ENCODE results near the gene ELANE.
"Not testable (repeated sequence)": the region's sequence is repeated elsewhere in the genome, so short reads cannot be mapped to it uniquely, and the experiment has no call there.

The ELANE gene

GRCh38 chr19:881385-882071, 29.4 kb downstream of the ELANE start:
- Mint-ChIP-seq H3K27me3 (no peaks in the 10 kb centered on the region), H3K27ac (no peak overlapping the region), H3K36me3 (peaks cover 8% of the 10 kb centered on the region), H3K4me1 (peaks cover 5% of the 10 kb centered on the region), H3K4me3 (no peak overlapping the region), H3K9me3 (no peaks in the 10 kb centered on the region)
- ATAC-seq (ENCODE audit: low read depth) (no peak), DNase-seq (ENCODE audit: low spot score in 2 of 2) (no peak)

GRCh38 chr19:882871-883497, 30.9 kb downstream of the ELANE start:
- Mint-ChIP-seq H3K36me3 (peaks cover 8% of the 10 kb centered on the region), H3K4me3 (no peak overlapping the region), H3K4me1 (peaks cover 5% of the 10 kb centered on the region), H3K27ac (no peak overlapping the region), H3K27me3 (no peaks in the 10 kb centered on the region), H3K9me3 (no peaks in the 10 kb centered on the region)
- ATAC-seq (ENCODE audit: low read depth) = no peak
- DNase-seq (ENCODE audit: low spot score in 2 of 2) = no peak

GRCh38 chr19:883661-884211, 31.6 kb downstream of the ELANE start:
- peaks cover 8% of the 10 kb centered on the region for H3K36me3 Mint-ChIP-seq
- no peak for DNase-seq (ENCODE audit: low spot score in 2 of 2)
- H3K4me3 Mint-ChIP-seq = no peak overlapping the region
- H3K4me1 Mint-ChIP-seq = peaks cover 5% of the 10 kb centered on the region
- H3K9me3 Mint-ChIP-seq = no peaks in the 10 kb centered on the region
- no peak overlapping the region for H3K27ac Mint-ChIP-seq
- no peak for ATAC-seq (ENCODE audit: low read depth)
- H3K27me3 Mint-ChIP-seq = no peaks in the 10 kb centered on the region

- Mint-ChIP-seq H3K9me3 (no peaks in the 10 kb centered on the region), H3K36me3 (peaks cover 2% of the 10 kb centered on the region), H3K4me1 (peaks cover 5% of the 10 kb centered on the region), H3K4me3 (no peak overlapping the region), H3K27ac (no peak overlapping the region), H3K27me3 (no peaks in the 10 kb centered on the region)
- DNase-seq (ENCODE audit: low spot score in 2 of 2) (no peak), ATAC-seq (ENCODE audit: low read depth) (no peak)
These were observed 32.5 kb downstream of the ELANE start for GRCh38 chr19:884420-885211.

GRCh38 chr19:885536-886224, 33.6 kb downstream of the ELANE start:
- Mint-ChIP-seq H3K27me3 (no peaks in the 10 kb centered on the region), H3K27ac (no peak overlapping the region), H3K36me3 (peaks cover 2% of the 10 kb centered on the region), H3K9me3 (no peaks in the 10 kb centered on the region), H3K4me3 (no peak overlapping the region), H3K4me1 (peaks cover 5% of the 10 kb centered on the region)
- ATAC-seq (ENCODE audit: low read depth) (no peak), DNase-seq (ENCODE audit: low spot score in 2 of 2) (no peak)

GRCh38 chr19:887072-887471, 35.0 kb downstream of the ELANE start:
- ATAC-seq (ENCODE audit: low read depth) = no peak
- Mint-ChIP-seq H3K36me3 (peaks cover 2% of the 10 kb centered on the region), H3K4me3 (no peak overlapping the region), H3K9me3 (no peaks in the 10 kb centered on the region), H3K27ac (peak overlapping the region; percentile 100), H3K27me3 (no peaks in the 10 kb centered on the region), H3K4me1 (peaks cover 11% of the 10 kb centered on the region)
- DNase-seq (ENCODE audit: low spot score in 2 of 2) = no peak

- DNase-seq (ENCODE audit: low spot score in 2 of 2) = no peak
- Mint-ChIP-seq H3K4me3 (no peak overlapping the region), H3K9me3 (no peaks in the 10 kb centered on the region), H3K4me1 (peaks cover 14% of the 10 kb centered on the region), H3K27ac (peak overlapping the region; percentile 100), H3K27me3 (no peaks in the 10 kb centered on the region), H3K36me3 (peaks cover 4% of the 10 kb centered on the region)
- ATAC-seq (ENCODE audit: low read depth) = no peak
These were observed 35.5 kb downstream of the ELANE start for GRCh38 chr19:887599-887998.

- Mint-ChIP-seq H3K36me3 (peaks cover 4% of the 10 kb centered on the region), H3K27me3 (no peaks in the 10 kb centered on the region), H3K4me3 (peak overlapping the region; percentile 28), H3K9me3 (no peaks in the 10 kb centered on the region), H3K4me1 (peaks cover 20% of the 10 kb centered on the region), H3K27ac (peak overlapping the region; percentile 100)
- ATAC-seq (ENCODE audit: low read depth) = peak; percentile 60
- DNase-seq (ENCODE audit: low spot score in 2 of 2) = peak in 1 of 2 donors; percentile 59
These were observed 36.7 kb downstream of the ELANE start for GRCh38 chr19:888581-889385.

GRCh38 chr19:889662-890295, 37.7 kb downstream of the ELANE start:
- Mint-ChIP-seq H3K36me3 (peaks cover 4% of the 10 kb centered on the region), H3K9me3 (no peaks in the 10 kb centered on the region), H3K27ac (peak overlapping the region; percentile 100), H3K4me1 (peaks cover 20% of the 10 kb centered on the region), H3K4me3 (no peak overlapping the region), H3K27me3 (no peaks in the 10 kb centered on the region)
- DNase-seq (ENCODE audit: low spot score in 2 of 2) (no peak), ATAC-seq (ENCODE audit: low read depth) (no peak)

GRCh38 chr19:890831-891230, 38.7 kb downstream of the ELANE start:
- ATAC-seq (ENCODE audit: low read depth) (no peak), DNase-seq (ENCODE audit: low spot score in 2 of 2) (no peak)
- peak overlapping the region; percentile 59 for H3K4me3 Mint-ChIP-seq
- H3K9me3 Mint-ChIP-seq = no peaks in the 10 kb centered on the region
- peak overlapping the region; percentile 100 for H3K27ac Mint-ChIP-seq
- peaks cover 20% of the 10 kb centered on the region for H3K4me1 Mint-ChIP-seq
- peaks cover 4% of the 10 kb centered on the region for H3K36me3 Mint-ChIP-seq
- H3K27me3 Mint-ChIP-seq = no peaks in the 10 kb centered on the region

GRCh38 chr19:891421-892200, 39.5 kb downstream of the ELANE start:
- DNase-seq (ENCODE audit: low spot score in 2 of 2) = peak in 1 of 2 donors; percentile 59
- peak overlapping the region; percentile 100 for H3K27ac Mint-ChIP-seq

GRCh38 chr19:892243-892893, 40.3 kb downstream of the ELANE start:
- no peaks in the 10 kb centered on the region for H3K27me3 Mint-ChIP-seq
- peak overlapping the region; percentile 87 for H3K4me3 Mint-ChIP-seq
- peaks cover 11% of the 10 kb centered on the region for H3K36me3 Mint-ChIP-seq
- H3K9me3 Mint-ChIP-seq = no peaks in the 10 kb centered on the region
- peaks cover 23% of the 10 kb centered on the region for H3K4me1 Mint-ChIP-seq
- peak overlapping the region; percentile 100 for H3K27ac Mint-ChIP-seq
- ATAC-seq (ENCODE audit: low read depth) (peak; percentile 17), DNase-seq (ENCODE audit: low spot score in 2 of 2) (no peak)

More at GRCh38 chr19:891421-892200, 39.5 kb downstream of the ELANE start:
- peak overlapping the region; percentile 87 for H3K4me3 Mint-ChIP-seq
- H3K36me3 Mint-ChIP-seq; H3K9me3 Mint-ChIP-seq; H3K27me3 Mint-ChIP-seq; ATAC-seq (ENCODE audit: low read depth): not testable (repeated sequence)
- peaks cover 23% of the 10 kb centered on the region for H3K4me1 Mint-ChIP-seq

Data from memory B cell (primary cell).